Osteoblast (primary cell): ENCODE measurements around the gene SEC22C. TPM values are rescaled to one million over a fixed set of nuclear protein-coding genes. Genes with fewer than 3 reads are reported as not detected.

Source experiments
- DNase-seq: peaks from one replicate; pipeline ENCODE4 v3.0.0; 2011; ENCODE audit warnings: low spot score, mixed read lengths; ENCODE audit not compliant: insufficient read length; ENCODE audit errors: missing footprints
- H2AFZ ChIP-seq: 2 replicates; pipeline ENCODE4 v1.6.0; 2011; ENCODE audit warnings: mild to moderate bottlenecking, low read length
- H3K27ac ChIP-seq: 2 replicates; pipeline ENCODE4 v1.5.1; 2011; ENCODE audit warnings: mild to moderate bottlenecking, low read depth, low read length, moderate library complexity
- H3K27me3 ChIP-seq: 2 replicates; pipeline ENCODE4 v1.6.0; 2012; ENCODE audit warnings: mild to moderate bottlenecking, control low read depth, inconsistent platforms, low read length, moderate library complexity; ENCODE audit not compliant: insufficient read depth
- H3K36me3 ChIP-seq: 2 replicates; pipeline ENCODE4 v1.5.1; 2011; ENCODE audit warnings: mild to moderate bottlenecking, low read length, control low read depth, moderate library complexity; ENCODE audit not compliant: insufficient read depth
- H3K4me1 ChIP-seq: 2 replicates; pipeline ENCODE4 v1.5.1; 2011; ENCODE audit warnings: mild to moderate bottlenecking, low read length, control low read depth, moderate library complexity; ENCODE audit not compliant: insufficient read depth
- H3K4me2 ChIP-seq: 2 replicates; pipeline ENCODE4 v1.6.0; 2011; ENCODE audit warnings: mild to moderate bottlenecking, low read length; ENCODE audit not compliant: insufficient read depth
- H3K4me3 ChIP-seq: fragments of 200-600 bp; sonication (generic); 3 replicates; pipeline ENCODE4 v1.5.1; 2012; ENCODE audit warnings: mild to moderate bottlenecking, low read length, inconsistent platforms; ENCODE audit not compliant: insufficient read depth
- H3K79me2 ChIP-seq: 2 replicates; pipeline ENCODE4 v1.6.0; 2012; ENCODE audit warnings: mild to moderate bottlenecking, low read length, control low read depth, inconsistent platforms; ENCODE audit not compliant: insufficient read depth
- H3K9me3 ChIP-seq: 2 replicates; pipeline ENCODE4 v1.5.1; 2011; ENCODE audit warnings: low read depth, low read length, control low read depth
- H4K20me1 ChIP-seq: 2 replicates; pipeline ENCODE4 v1.6.0; 2012; ENCODE audit warnings: mild to moderate bottlenecking, low read length, control low read depth; ENCODE audit not compliant: insufficient read depth
- total RNA-seq: library from RNA; depleted of rRNA; stranded (reverse); fragments of >200 nt; gene quantifications from 2 replicates; pipeline ENCODE4 v1.2.3, GENCODE V29; 2012
- TF ChIP-seq, protein P1 (sequence below): IDR thresholded peaks from 2 replicates; pipeline ENCODE4 v1.5.1; 2011; ENCODE audit warnings: mild to moderate bottlenecking, low read depth, low read length, moderate library complexity; ENCODE audit errors: extremely low read depth

The SEC22C gene
- total RNA-seq, 1 donor, result 60.1 TPM

DNA sequence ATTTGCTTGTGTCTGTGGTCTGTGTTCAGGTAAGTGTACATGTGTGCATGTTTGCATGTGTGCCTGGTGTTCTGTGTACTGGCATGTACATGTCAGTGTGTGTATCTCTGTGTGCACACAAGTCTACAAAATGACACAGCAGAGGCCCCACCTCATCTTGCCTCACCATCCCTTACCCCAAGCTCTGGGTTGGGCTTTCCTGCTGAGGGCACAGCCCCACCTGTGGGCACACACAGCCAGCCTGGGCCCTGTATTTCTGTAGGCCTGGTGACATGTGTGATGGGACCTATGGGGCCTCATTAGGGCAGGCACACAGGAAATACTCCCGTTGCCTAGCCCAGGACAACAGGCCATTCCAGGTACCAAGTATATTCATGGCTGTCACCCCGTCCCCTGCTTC is 65.8 kb downstream of the SEC22C start:
- Histone ChIP-seq H3K4me1 (no peaks in the 10 kb centered on the region), H3K4me3 (no peak overlapping the region), H3K4me2 (no peak overlapping the region)

GRCh38 chr3:42515391-42515916 is 66.3 kb downstream of the SEC22C start:
- Histone ChIP-seq H3K27me3 (peaks cover 2% of the 10 kb centered on the region), H3K4me2 (no peak overlapping the region), H3K36me3 (no peaks in the 10 kb centered on the region), H3K27ac (no peak overlapping the region), H4K20me1 (no peaks in the 10 kb centered on the region), H3K4me3 (no peak overlapping the region), H2AFZ (no peak overlapping the region), H3K79me2 (no peaks in the 10 kb centered on the region), H3K4me1 (no peaks in the 10 kb centered on the region), H3K9me3 (no peaks in the 10 kb centered on the region)
- no peak for DNase-seq
- TF ChIP-seq, protein P1, sequence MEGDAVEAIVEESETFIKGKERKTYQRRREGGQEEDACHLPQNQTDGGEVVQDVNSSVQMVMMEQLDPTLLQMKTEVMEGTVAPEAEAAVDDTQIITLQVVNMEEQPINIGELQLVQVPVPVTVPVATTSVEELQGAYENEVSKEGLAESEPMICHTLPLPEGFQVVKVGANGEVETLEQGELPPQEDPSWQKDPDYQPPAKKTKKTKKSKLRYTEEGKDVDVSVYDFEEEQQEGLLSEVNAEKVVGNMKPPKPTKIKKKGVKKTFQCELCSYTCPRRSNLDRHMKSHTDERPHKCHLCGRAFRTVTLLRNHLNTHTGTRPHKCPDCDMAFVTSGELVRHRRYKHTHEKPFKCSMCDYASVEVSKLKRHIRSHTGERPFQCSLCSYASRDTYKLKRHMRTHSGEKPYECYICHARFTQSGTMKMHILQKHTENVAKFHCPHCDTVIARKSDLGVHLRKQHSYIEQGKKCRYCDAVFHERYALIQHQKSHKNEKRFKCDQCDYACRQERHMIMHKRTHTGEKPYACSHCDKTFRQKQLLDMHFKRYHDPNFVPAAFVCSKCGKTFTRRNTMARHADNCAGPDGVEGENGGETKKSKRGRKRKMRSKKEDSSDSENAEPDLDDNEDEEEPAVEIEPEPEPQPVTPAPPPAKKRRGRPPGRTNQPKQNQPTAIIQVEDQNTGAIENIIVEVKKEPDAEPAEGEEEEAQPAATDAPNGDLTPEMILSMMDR, result no peak

More for the DNA sequence above, 65.8 kb downstream of the SEC22C start:
- Histone ChIP-seq H3K27ac (no peak overlapping the region), H2AFZ (no peak overlapping the region), H3K27me3 (no peaks in the 10 kb centered on the region), H3K79me2 (no peaks in the 10 kb centered on the region), H3K36me3 (no peaks in the 10 kb centered on the region), H4K20me1 (no peaks in the 10 kb centered on the region), H3K9me3 (no peaks in the 10 kb centered on the region)
- DNase-seq, result no peak
- TF ChIP-seq, protein P1, result no peak

- Histone ChIP-seq H3K79me2 (no peaks in the 10 kb centered on the region), H3K27ac (no peak overlapping the region), H3K36me3 (no peaks in the 10 kb centered on the region), H3K27me3 (peaks cover 4% of the 10 kb centered on the region), H3K4me3 (no peak overlapping the region), H3K4me1 (no peaks in the 10 kb centered on the region), H4K20me1 (no peaks in the 10 kb centered on the region), H2AFZ (no peak overlapping the region), H3K9me3 (no peaks in the 10 kb centered on the region), H3K4me2 (no peak overlapping the region)
- TF ChIP-seq, protein P1, result no peak
- DNase-seq, result no peak
Measured at GRCh38 chr3:42514876-42515275, 66.9 kb downstream of the SEC22C start.

DNA sequence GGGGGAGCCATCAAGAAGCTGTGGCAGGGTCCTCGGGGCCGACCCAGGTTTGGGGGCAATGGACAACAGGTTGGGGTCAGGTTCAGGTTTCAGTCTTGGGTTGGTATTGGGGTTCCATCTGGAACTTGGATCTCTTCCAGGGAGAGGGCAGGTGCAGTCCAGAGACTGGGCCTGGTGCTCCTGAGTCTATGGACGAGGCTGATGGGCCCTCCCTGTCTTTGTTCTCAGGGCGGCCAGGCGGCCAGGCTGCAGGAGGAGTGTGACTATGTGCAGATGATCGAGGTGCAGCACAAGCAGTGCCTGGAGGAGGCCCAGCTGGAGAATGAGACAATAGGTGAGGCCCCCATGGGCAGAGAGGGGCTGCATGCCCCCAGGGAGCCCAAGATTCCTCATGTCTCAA is 68.2 kb downstream of the SEC22C start:
- H3K79me2 ChIP-seq, result no peaks in the 10 kb centered on the region
- H3K27ac ChIP-seq, result no peak overlapping the region
- H2AFZ ChIP-seq, result no peak overlapping the region
- no peak overlapping the region for H3K4me2 ChIP-seq
- TF ChIP-seq, protein P1, result no peak
- no peaks in the 10 kb centered on the region for H3K36me3 ChIP-seq
- DNase-seq, result peak; percentile 31
- H3K27me3 ChIP-seq, result peaks cover 9% of the 10 kb centered on the region
- no peaks in the 10 kb centered on the region for H3K4me1 ChIP-seq
- H3K9me3 ChIP-seq, result no peaks in the 10 kb centered on the region
- H4K20me1 ChIP-seq, result no peaks in the 10 kb centered on the region
- H3K4me3 ChIP-seq, result no peak overlapping the region
